NCI-H2081 treated with DMSO at 0.1 percent for 48 hours (cell line): ENCODE results near the gene PDE1C.

Experiments
- DNase-seq: peaks from one replicate; lab custom pipeline; 2025; lab: John Stamatoyannopoulos, UW

Gene PDE1C

DNA sequence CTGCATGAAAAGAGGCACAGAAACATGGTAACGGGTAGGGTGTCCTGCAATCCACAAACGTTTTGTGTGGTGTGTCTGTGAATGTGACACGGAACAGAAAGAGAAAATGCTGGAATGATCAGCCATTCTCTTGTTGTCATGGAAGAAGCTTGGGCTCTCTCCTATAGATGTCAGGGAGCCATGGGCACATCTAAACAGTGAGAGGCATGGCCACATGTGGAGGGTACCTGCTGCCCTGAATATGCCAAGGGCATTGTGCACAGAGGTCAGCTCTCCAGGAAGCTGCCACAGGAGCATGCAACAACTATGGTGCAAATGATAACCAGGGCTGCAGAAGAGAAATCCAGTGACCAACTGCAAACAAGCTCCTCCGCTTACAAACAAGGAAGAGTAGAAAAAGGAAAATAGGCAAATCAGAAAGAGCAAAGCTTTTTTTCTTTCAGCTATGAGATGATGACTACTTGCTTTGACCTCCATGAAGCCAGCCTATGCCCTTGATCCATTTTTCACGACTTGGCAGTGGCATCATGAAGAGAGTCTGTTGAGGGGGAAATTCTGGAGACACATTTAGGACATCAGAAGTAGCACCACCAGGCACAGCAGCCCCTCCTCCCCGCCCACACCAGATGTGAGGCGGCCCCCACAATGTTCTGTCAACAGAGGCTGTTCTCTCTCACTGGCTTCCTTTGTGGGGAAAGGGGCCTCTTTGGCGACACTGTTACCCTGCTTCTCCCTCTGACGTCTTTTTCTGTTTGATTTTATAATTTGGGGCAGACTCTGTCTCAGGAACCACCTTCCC, 4.8 kb upstream of the PDE1C start:
- DNase-seq = no peak

DNA sequence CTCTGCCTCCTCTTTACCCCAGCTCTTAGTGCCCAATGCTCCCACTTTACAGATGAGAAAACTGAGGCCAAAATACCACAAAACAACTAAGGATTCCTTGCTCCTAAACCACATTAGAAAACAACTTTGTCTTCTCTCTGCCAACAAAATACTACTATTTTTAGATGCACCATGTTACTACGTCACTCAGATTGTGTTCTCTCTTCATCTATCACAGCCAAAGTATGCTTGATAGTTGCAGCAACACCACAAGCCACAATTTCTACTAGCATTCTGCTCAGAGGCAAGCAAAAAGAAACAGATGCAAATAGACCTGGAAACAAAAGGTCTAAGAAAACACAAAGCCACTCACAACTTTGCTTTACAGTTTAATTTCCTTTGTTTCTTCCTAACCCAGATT, 3.3 kb upstream of the PDE1C start:
- no peak for DNase-seq

- DNase-seq = no peak
These were observed 2.2 kb upstream of the PDE1C start for GRCh38 chr7:32072397-32072796.

- DNase-seq = no peak
These were observed 1.4 kb upstream of the PDE1C start for GRCh38 chr7:32071466-32072091.

GRCh38 chr7:32070051-32070405, 179 bp downstream of the PDE1C start:
- no peak for DNase-seq

GRCh38 chr7:32069116-32069650, 1.0 kb downstream of the PDE1C start:
- DNase-seq = no peak

GRCh38 chr7:32068411-32069101, 1.7 kb downstream of the PDE1C start:
- no peak for DNase-seq

GRCh38 chr7:32066441-32066840, 3.8 kb downstream of the PDE1C start:
- DNase-seq = no peak

GRCh38 chr7:32063614-32064013, 6.6 kb downstream of the PDE1C start:
- DNase-seq = no peak

DNA sequence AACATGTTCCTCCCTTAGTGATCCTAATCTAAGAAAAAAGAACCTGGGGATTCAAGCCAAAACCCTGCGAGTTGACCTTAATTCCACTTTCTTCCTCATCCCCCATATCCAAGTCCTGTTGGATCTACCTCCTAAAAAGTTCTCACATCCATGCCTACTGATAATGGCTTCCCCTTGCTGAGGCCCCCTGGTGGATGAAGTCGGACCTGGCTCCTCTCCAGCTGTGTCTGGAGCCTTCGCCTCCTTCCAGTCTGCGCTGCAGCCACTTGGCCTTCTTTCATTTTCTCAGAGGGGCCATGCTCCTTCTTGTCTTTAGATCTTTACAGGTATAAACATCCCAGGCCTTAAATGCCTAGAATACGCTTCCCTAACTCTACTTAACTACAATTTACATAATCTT, 8.1 kb downstream of the PDE1C start:
- DNase-seq = no peak

DNA sequence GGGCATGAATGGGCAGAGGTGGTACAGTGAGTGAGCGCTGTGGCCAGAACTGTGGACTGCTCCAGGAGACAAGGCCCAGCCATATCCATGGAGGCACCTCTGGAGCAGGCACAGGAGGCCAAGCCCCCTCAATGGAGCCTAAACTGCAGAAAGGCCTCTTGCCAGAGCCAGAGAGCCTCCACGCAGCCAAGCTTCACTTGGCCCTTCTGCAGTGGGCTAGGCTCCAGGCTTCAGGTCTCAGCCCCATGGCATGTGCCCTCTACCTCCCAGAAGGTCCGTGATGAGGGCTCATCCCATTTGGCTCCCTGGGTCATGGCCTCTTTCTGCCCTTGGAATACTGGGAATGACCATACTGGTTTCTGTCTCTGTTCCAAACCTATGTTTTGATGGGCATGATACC, 8.9 kb downstream of the PDE1C start:
- no peak for DNase-seq

GRCh38 chr7:32059289-32060011, 10.8 kb downstream of the PDE1C start:
- no peak for DNase-seq

- DNase-seq = no peak
These were observed 12.2 kb downstream of the PDE1C start for GRCh38 chr7:32058002-32058401.

GRCh38 chr7:32056767-32057166, 13.4 kb downstream of the PDE1C start:
- no peak for DNase-seq

DNA sequence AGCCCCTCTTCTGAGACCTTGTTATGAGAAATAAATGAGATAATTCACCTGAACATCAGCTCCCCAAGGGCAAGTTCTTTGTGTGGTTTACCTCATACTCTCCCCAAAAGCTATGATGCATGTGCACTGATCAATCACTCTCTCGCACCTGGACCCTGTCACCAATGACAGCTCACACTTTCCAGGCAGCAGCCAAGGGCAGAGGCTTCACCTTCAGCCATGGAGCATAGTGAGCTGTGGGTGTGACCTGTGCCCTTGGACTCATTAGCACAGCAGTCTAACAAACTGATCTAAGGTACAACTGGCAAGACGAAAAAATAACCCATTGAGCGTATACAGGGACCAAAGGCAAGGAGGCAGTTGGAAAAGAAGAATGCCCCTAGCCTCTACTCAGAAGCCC, 17.0 kb downstream of the PDE1C start:
- no peak for DNase-seq

DNA sequence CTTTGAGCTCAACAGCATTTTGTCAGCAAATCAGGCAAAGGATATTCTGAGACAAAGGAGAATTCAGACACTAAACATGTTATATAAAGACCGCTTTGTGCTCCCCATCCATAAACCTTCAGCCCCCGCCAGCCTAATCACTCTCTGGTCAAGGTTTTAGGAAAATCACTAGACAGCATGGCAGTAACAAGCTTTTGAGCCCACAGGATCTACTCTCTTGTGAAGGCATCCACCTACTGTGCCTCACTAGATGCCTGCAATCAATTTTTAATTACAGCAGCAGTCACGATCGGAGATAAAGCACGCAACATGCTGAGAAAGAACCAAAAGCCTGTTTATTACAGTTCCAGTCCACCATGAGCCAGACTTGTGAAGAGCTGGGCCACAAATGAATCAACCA, 19.1 kb downstream of the PDE1C start:
- no peak for DNase-seq

GRCh38 chr7:32049599-32049998, 20.6 kb downstream of the PDE1C start:
- DNase-seq = no peak

DNA sequence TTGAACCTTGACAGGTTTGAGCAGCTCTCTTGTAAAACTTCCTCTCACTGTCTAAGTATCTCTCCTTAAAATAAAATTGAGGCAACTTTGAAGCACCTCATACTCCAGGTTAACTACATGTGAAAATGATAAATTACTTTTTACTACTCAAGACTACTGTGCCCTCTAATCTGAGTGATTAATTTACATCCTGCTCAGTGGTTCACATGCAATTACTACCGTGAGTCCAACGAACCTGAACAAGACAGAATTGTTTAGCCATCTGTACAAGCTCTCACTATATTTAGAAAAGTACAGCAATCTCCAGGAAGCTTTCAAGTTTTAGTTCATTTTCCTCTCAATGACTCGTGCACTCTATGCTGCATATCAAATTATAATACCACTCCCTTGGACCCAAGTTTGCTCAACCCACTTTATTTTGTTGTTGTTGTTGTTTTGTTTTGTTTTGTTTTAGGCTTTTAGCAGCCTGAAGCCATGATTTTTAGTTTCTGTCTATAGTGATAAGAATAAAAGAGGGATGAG, 21.2 kb downstream of the PDE1C start:
- DNase-seq = no peak

DNA sequence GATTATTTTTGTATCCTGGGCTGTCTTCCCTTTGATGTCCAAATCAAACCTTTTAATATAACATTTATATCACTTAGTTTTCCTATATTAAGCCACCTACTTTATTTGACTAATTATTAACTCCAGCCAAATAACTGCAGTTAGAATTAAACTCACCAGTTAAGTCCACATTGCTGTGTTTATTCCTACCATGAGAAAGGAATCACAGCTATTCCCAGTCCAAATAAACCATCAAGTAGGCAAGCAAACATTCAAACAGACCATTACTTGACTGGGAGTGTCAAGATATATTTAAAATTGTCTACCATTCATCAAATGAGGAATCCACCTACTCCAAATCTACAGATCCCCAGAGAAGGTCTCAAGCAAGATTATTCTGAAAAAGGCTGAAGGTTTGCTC, 22.4 kb downstream of the PDE1C start:
- DNase-seq = no peak

- no peak for DNase-seq
These were observed 23.1 kb downstream of the PDE1C start for GRCh38 chr7:32047075-32047474.

DNA sequence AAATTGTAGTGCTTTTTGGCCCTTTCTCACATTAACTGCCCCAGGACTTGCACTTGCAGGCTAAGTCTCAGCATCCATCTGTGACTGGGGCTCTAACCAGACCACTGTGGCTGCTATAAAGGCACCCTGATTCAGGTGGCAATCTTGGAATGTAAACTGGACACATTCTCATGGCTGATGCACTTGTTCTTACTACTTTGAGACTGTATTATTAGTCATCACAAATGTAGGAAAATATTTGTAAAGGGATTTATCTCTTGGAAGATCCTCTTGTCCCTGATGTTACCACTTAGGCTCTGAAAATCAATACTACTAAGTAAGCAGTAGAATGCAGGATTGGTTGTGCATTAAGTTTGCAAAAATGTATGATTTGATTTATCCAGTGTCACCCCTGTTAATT, 25.0 kb downstream of the PDE1C start:
- DNase-seq = no peak

- DNase-seq = no peak
These were observed 25.5 kb downstream of the PDE1C start for GRCh38 chr7:32044739-32045138.
